Esophagus squamous epithelium (tissue), 5 donors: ENCODE data around the gene DAAM1. TPM values are rescaled to one million over a fixed set of nuclear protein-coding genes. Genes with fewer than 3 reads are reported as not detected.

Experiments used
- DNase-seq: peaks from one replicate; lab custom pipeline; 2025; lab: John Stamatoyannopoulos, UW
- H3K27ac ChIP-seq, 4 donors: fragments of 200-600 bp; sonication (generic); one replicate each; pipeline ENCODE4 v1.5.1; 2016 to 2019; ENCODE audit warnings: mild to moderate bottlenecking in 1 of 4
- H3K27me3 ChIP-seq, 4 donors: fragments of 200-600 bp; sonication (generic); 1 replicate in 3 of 4; 2 replicates in 1 of 4; pipeline versions ENCODE4 v1.5.1 to v1.6.0; 2017 to 2021; ENCODE audit warnings: antibody characterized with exemption in 1 of 4
- H3K36me3 ChIP-seq, 3 donors: fragments of 200-600 bp; sonication (generic); one replicate each; pipeline ENCODE4 v1.5.1; 2016 to 2019
- H3K4me1 ChIP-seq, 3 donors: fragments of 200-600 bp; sonication (generic); one replicate each; pipeline ENCODE4 v1.5.1; 2017 to 2019
- H3K4me3 ChIP-seq, 4 donors: fragments of 200-600 bp; sonication (generic); 1 replicate in 3 of 4; 2 replicates in 1 of 4; pipeline ENCODE4 v1.5.1; 2016 to 2019; ENCODE audit warnings: mild to moderate bottlenecking in 2 of 4, moderate library complexity in 1 of 4
- H3K9me3 ChIP-seq, 3 donors: fragments of 200-600 bp; sonication (generic); one replicate each; pipeline ENCODE4 v1.5.1; 2016 to 2019
- POLR2A ChIP-seq, 4 donors: fragments of 450-650 bp; IDR thresholded peaks; one replicate each; pipeline ENCODE4 v1.6.1; 2017; ENCODE audit warnings: antibody characterized with exemption in 4 of 4, mild to moderate bottlenecking in 4 of 4, moderate library complexity in 3 of 4
- WGBS, 2 donors: methylation state at CpG; one replicate each; pipeline ENCODE4 v1.1.5; 2018; 5-methylcytosine and 5-hydroxymethylcytosine counted together
- intact Hi-C: fragments of 100-400 bp; cut with DNase I; formaldehyde crosslinking; loops from one replicate; pipeline ENCODE4 v1.15.0; 2022
- total RNA-seq, 4 donors: library from RNA; depleted of rRNA; stranded (reverse); fragments of >200 nt; gene quantifications; one replicate each; pipeline ENCODE4 v1.1.0, GENCODE V29; 2016
- TF ChIP-seq, protein P1 (sequence below), 6 experiments: fragments of 450-650 bp in 4 of 6; fragments of 200-600 bp in 2 of 6; sonication (generic) in 2 of 6; IDR thresholded peaks; one replicate each; pipeline ENCODE4 v1.5.1; 2016 to 2019; ENCODE audit warnings: antibody characterized with exemption in 6 of 6, mild to moderate bottlenecking in 4 of 6, moderate library complexity in 4 of 6
- donor health status: DM: yes; HTN: yes; CAD: no.

Gene DAAM1
- total RNA-seq, 4 donors from 2014 or later = 47.2 to 91.7 (median 64.0) TPM

DNA sequence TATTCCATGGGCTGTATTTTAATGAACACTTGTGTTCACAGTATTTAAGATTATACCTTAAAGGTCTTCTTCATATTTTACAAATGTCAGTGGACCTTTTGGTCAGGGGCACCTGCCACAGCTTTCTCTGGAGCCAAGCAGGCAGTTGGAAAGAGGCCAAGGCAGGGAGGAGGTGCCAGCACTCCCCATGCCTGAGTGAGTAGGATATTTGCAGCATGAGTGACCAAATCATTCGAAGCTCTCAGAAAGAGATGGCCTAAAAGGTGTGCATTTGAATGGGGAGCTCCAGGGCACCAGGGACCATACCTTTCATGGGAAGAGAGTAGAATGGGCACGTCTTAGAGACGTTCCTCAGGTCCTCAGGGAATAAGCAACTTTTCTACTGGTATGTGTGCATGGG lies 155.1 kb downstream of the DAAM1 start:
- Histone ChIP-seq H3K4me1 (peaks cover 0 to 47% (median 3%) of the 10 kb centered on the region in 3 donors), H3K4me3 (no peak overlapping the region), H3K27me3 (no peaks in the 10 kb centered on the region), H3K9me3 (no peaks in the 10 kb centered on the region), H3K36me3 (peaks cover 0 to 64% (median 0%) of the 10 kb centered on the region in 3 donors), H3K27ac (peak overlapping the region in 3 of 4 donors; percentile 40 to 65 (median 60))
- TF ChIP-seq, protein P1, sequence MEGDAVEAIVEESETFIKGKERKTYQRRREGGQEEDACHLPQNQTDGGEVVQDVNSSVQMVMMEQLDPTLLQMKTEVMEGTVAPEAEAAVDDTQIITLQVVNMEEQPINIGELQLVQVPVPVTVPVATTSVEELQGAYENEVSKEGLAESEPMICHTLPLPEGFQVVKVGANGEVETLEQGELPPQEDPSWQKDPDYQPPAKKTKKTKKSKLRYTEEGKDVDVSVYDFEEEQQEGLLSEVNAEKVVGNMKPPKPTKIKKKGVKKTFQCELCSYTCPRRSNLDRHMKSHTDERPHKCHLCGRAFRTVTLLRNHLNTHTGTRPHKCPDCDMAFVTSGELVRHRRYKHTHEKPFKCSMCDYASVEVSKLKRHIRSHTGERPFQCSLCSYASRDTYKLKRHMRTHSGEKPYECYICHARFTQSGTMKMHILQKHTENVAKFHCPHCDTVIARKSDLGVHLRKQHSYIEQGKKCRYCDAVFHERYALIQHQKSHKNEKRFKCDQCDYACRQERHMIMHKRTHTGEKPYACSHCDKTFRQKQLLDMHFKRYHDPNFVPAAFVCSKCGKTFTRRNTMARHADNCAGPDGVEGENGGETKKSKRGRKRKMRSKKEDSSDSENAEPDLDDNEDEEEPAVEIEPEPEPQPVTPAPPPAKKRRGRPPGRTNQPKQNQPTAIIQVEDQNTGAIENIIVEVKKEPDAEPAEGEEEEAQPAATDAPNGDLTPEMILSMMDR (IDR thresholded peaks at IDR 0.05) = no peak
- TF ChIP-seq POLR2A (IDR thresholded peaks at IDR 0.05) = no peak
- intact Hi-C loops = no loop called here
- 69 to 71% methylated on average over 2 to 3 of the region's 3 CpGs for WGBS, 2 donors
- DNase-seq = no peak

DNA sequence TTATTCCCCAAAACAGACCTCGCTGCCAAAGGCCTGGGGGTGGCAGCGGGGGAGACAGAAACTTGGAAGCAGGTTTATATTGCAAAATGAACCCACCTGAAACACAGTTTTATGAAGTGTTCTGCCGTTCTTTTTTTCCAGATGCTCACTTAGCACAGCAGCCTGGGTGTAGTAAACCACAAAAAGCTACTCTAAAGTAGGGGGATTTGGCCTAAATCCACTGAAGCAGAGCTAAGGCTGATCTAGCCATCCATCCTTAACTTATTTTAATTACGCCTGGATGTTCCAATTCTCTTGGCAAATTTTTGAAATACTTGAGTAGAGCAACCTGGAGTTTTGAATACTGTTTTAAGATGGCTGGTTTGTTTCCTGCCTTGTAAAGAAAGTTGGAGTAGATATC lies 155.5 kb downstream of the DAAM1 start:
- DNase-seq = no peak
- WGBS, 2 donors = 72 to 91% methylated on average over 4 of the region's 4 CpGs
- no peaks in the 10 kb centered on the region for H3K9me3 ChIP-seq
- peaks cover 0 to 51% (median 3%) of the 10 kb centered on the region in 3 donors for H3K4me1 ChIP-seq
- no peak overlapping the region for H3K4me3 ChIP-seq
- TF ChIP-seq, protein P1 (IDR thresholded peaks at IDR 0.05) = no peak
- no peak for TF ChIP-seq POLR2A (IDR thresholded peaks at IDR 0.05)
- no peaks in the 10 kb centered on the region for H3K27me3 ChIP-seq
- intact Hi-C loops = no loop called here
- H3K36me3 ChIP-seq = peaks cover 0 to 68% (median 0%) of the 10 kb centered on the region in 3 donors
- peak overlapping the region in 3 of 4 donors; percentile 40 to 65 (median 60) for H3K27ac ChIP-seq

DNA sequence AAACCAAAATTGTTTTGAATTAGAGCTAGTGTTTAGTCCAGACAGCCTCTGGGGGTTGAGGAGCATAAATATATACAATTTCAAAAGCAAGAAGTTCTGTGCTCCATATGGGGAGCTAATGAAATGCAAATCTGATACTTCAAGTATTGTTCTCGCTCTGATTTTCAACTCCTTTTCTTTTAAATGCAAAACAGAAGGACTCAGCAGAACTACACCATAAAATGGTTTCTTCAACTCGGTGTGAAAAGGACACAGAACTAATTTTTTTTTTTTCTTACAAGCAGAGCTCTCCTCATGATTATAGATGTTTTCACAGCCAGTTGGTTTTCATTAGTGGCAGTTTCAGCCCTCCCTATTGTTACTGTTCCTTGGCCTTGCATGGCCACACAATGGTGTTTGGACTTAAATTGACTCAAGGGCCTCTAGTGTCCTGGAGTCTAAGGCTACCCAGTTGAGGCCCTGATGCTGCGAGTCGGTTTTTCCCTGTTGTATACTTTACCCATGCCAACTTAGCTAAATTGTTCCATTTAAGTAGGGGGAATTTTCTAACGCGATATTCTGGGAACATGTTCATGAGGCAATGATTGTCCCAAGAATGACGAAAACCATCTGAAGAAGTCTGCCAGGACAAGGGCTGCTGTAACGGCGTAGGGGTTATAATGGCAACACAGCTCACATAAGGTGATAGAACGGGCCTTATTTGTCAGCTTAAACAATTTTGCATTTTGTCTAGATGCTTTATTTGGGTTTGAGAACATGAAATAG lies 156.4 kb downstream of the DAAM1 start:
- 82 to 86% methylated on average over 7 to 10 of the region's 10 CpGs for WGBS, 2 donors
- no peak for DNase-seq
- peak overlapping the region in 3 of 4 donors; percentile 56 to 65 (median 60) for H3K27ac ChIP-seq
- H3K4me3 ChIP-seq = no peak overlapping the region
- intact Hi-C loops = no loop called here
- H3K27me3 ChIP-seq = no peaks in the 10 kb centered on the region
- no peaks in the 10 kb centered on the region for H3K9me3 ChIP-seq
- H3K4me1 ChIP-seq = peaks cover 0 to 59% (median 3%) of the 10 kb centered on the region in 3 donors
- peaks cover 0 to 68% (median 0%) of the 10 kb centered on the region in 3 donors for H3K36me3 ChIP-seq
- no peak for TF ChIP-seq POLR2A (IDR thresholded peaks at IDR 0.05)
- TF ChIP-seq, protein P1 (IDR thresholded peaks at IDR 0.05) = no peak

DNA sequence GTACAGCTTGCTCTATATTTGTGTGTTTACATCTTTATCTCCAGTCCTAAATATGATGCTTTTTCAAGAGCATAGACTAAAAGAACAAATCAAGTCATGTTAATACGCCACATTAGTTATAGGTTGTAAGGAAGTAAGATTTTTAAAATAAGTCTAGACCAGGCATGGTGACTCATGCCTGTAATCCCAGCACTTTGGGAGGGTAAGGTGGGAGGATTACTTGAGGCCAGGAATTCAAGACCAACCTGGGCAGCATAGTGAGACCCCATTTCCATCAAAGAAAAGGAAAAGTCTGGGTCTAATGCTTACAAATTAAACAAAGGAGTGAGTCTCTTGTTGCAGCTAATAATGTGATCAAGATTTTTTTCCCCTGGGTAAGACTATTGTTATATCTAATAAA lies 157.9 kb downstream of the DAAM1 start:
- intact Hi-C loops = no loop called here
- H3K9me3 ChIP-seq = no peaks in the 10 kb centered on the region
- peaks cover 0 to 61% (median 3%) of the 10 kb centered on the region in 3 donors for H3K4me1 ChIP-seq
- WGBS, 2 donors = 89 to 96% methylated on average over 1 of the region's 1 CpG
- TF ChIP-seq, protein P1 (IDR thresholded peaks at IDR 0.05) = no peak
- TF ChIP-seq POLR2A (IDR thresholded peaks at IDR 0.05) = no peak
- H3K27me3 ChIP-seq = no peaks in the 10 kb centered on the region
- no peak for DNase-seq
- peak overlapping the region in 3 of 4 donors; percentile 56 to 65 (median 60) for H3K27ac ChIP-seq
- peaks cover 0 to 70% (median 0%) of the 10 kb centered on the region in 3 donors for H3K36me3 ChIP-seq
- no peak overlapping the region for H3K4me3 ChIP-seq
